HEK293 (cell line): ENCODE data around the gene SNORC.
A peak's percentile ranks its signal among the peaks of the same experiment; 100 is the strongest.
"Not testable (repeated sequence)": the region's sequence is repeated elsewhere in the genome, so short reads cannot be mapped to it uniquely, and the experiment has no call there.

Source experiments
- CTCF ChIA-PET: fragments of 350-600 bp; formaldehyde crosslinking; extraction: SDS; loops from one replicate; lab custom pipeline; 2021; ENCODE audit warnings: antibody characterized with exemption; lab: Yijun Ruan, JAX
- POLR2A ChIA-PET: fragments of 300-600 bp; formaldehyde crosslinking; extraction: SDS; loops from one replicate; lab custom pipeline; 2020; ENCODE audit warnings: antibody characterized with exemption, inconsistent platforms; lab: Yijun Ruan, JAX
- H3K27ac ChIP-seq: fragments of 200-500 bp; sonication (Bioruptor generic); 2 replicates; pipeline ENCODE4 v1.5.1; 2014; ENCODE audit warnings: low read depth, low read length, control low read depth, inconsistent platforms; ENCODE audit errors: extremely low read depth
- H3K36me3 ChIP-seq, 2 experiments: fragments of 200-500 bp in 1 of 2; sonication (Bioruptor generic) in 1 of 2; 1 replicate in 1 of 2; 2 replicates in 1 of 2; pipeline ENCODE4 v1.5.1; 2014 to 2017; ENCODE audit warnings: inconsistent platforms in 2 of 2, low read length in 2 of 2; ENCODE audit not compliant: control insufficient read depth in 2 of 2, insufficient read depth in 1 of 2
- H3K4me1 ChIP-seq: fragments of 200-500 bp; sonication (Bioruptor generic); 2 replicates; pipeline ENCODE4 v1.5.1; 2014; ENCODE audit warnings: mild to moderate bottlenecking, low read length, inconsistent platforms; ENCODE audit not compliant: control insufficient read depth, insufficient read depth
- H3K4me3 ChIP-seq: 2 replicates; pipeline ENCODE4 v1.5.1; 2011; ENCODE audit warnings: low read depth, mild to moderate bottlenecking, control low read depth, low read length, moderate library complexity
- H3K9me3 ChIP-seq: fragments of 200-500 bp; sonication (Bioruptor generic); 2 replicates; pipeline ENCODE4 v1.5.1; 2014; ENCODE audit warnings: low read depth, low read length, inconsistent platforms; ENCODE audit not compliant: control insufficient read depth, insufficient read depth
- FEZF1 ChIP-seq: fragments of 450-650 bp; formaldehyde crosslinking; IDR thresholded peaks from 2 replicates; pipeline ENCODE4 v1.5.1; 2016; ENCODE audit warnings: missing biosample characterization, missing genetic modification characterization
- MEIS1 ChIP-seq: sonication (generic); formaldehyde crosslinking; IDR thresholded peaks from 2 replicates; pipeline ENCODE4 v1.8.1; 2022; ENCODE audit warnings: missing genetic modification reagents, mild to moderate bottlenecking, borderline replicate concordance
- SCRT1 ChIP-seq: fragments of 450-650 bp; formaldehyde crosslinking; IDR thresholded peaks from 2 replicates; pipeline ENCODE4 v1.5.1; 2016; ENCODE audit warnings: missing biosample characterization, missing genetic modification characterization, borderline replicate concordance
- YY1 ChIP-seq: fragments of 450-650 bp; formaldehyde crosslinking; IDR thresholded peaks from 2 replicates; pipeline ENCODE4 v1.5.1; 2018; ENCODE audit warnings: missing biosample characterization, missing genetic modification characterization
- ZNF16 ChIP-seq: fragments of 450-650 bp; formaldehyde crosslinking; IDR thresholded peaks from 2 replicates; pipeline ENCODE4 v1.5.1; 2016; ENCODE audit warnings: low read depth, missing biosample characterization, missing genetic modification characterization
- ZNF175 ChIP-seq: fragments of 450-650 bp; formaldehyde crosslinking; IDR thresholded peaks from 2 replicates; pipeline ENCODE4 v1.5.1; 2016; ENCODE audit warnings: missing biosample characterization, missing genetic modification characterization
- ZNF221 ChIP-seq: fragments of 450-650 bp; formaldehyde crosslinking; IDR thresholded peaks from 2 replicates; pipeline ENCODE4 v1.5.1; 2017; ENCODE audit warnings: missing biosample characterization, missing genetic modification characterization, borderline replicate concordance
- ZNF362 ChIP-seq: fragments of 450-650 bp; formaldehyde crosslinking; IDR thresholded peaks from 2 replicates; pipeline ENCODE4 v1.5.1; 2016; ENCODE audit warnings: missing biosample characterization, missing genetic modification characterization
- ZNF571 ChIP-seq: fragments of 450-650 bp; formaldehyde crosslinking; IDR thresholded peaks from 2 replicates; pipeline ENCODE4 v1.5.0; 2017; ENCODE audit warnings: missing biosample characterization, missing genetic modification characterization
- ZNF580 ChIP-seq: fragments of 450-650 bp; formaldehyde crosslinking; IDR thresholded peaks from 2 replicates; pipeline ENCODE4 v1.5.1; 2016; ENCODE audit warnings: missing biosample characterization, missing genetic modification characterization
- ZNF664 ChIP-seq: fragments of 450-650 bp; formaldehyde crosslinking; IDR thresholded peaks from 2 replicates; pipeline ENCODE4 v1.5.1; 2016; ENCODE audit warnings: missing biosample characterization, missing genetic modification characterization
- ZSCAN5A ChIP-seq: fragments of 450-650 bp; formaldehyde crosslinking; IDR thresholded peaks from 2 replicates; pipeline ENCODE4 v1.5.1; 2016; ENCODE audit warnings: missing biosample characterization, missing genetic modification characterization
- TF ChIP-seq, protein P1 (sequence below): fragments of 450-650 bp; formaldehyde crosslinking; IDR thresholded peaks from 2 replicates; pipeline ENCODE4 v1.5.1; 2016; ENCODE audit warnings: missing biosample characterization, missing genetic modification characterization
- TF ChIP-seq, protein P2 (sequence below): fragments of 450-650 bp; formaldehyde crosslinking; IDR thresholded peaks from 2 replicates; pipeline ENCODE4 v1.5.1; 2016; ENCODE audit warnings: missing biosample characterization, missing genetic modification characterization
- TF ChIP-seq, protein P3 (sequence below): fragments of 450-650 bp; formaldehyde crosslinking; IDR thresholded peaks from 2 replicates; pipeline ENCODE4 v1.5.1; 2016; ENCODE audit warnings: missing biosample characterization, missing genetic modification characterization

SNORC gene

GRCh38 chr2:232906867-232907717 lies 37.0 kb downstream of the SNORC start:
- H3K4me1 ChIP-seq, H3K27ac ChIP-seq, H3K36me3 ChIP-seq, POLR2A ChIA-PET, CTCF ChIA-PET, H3K4me3 ChIP-seq, H3K9me3 ChIP-seq: not testable (repeated sequence)
- TF ChIP-seq, protein P1, sequence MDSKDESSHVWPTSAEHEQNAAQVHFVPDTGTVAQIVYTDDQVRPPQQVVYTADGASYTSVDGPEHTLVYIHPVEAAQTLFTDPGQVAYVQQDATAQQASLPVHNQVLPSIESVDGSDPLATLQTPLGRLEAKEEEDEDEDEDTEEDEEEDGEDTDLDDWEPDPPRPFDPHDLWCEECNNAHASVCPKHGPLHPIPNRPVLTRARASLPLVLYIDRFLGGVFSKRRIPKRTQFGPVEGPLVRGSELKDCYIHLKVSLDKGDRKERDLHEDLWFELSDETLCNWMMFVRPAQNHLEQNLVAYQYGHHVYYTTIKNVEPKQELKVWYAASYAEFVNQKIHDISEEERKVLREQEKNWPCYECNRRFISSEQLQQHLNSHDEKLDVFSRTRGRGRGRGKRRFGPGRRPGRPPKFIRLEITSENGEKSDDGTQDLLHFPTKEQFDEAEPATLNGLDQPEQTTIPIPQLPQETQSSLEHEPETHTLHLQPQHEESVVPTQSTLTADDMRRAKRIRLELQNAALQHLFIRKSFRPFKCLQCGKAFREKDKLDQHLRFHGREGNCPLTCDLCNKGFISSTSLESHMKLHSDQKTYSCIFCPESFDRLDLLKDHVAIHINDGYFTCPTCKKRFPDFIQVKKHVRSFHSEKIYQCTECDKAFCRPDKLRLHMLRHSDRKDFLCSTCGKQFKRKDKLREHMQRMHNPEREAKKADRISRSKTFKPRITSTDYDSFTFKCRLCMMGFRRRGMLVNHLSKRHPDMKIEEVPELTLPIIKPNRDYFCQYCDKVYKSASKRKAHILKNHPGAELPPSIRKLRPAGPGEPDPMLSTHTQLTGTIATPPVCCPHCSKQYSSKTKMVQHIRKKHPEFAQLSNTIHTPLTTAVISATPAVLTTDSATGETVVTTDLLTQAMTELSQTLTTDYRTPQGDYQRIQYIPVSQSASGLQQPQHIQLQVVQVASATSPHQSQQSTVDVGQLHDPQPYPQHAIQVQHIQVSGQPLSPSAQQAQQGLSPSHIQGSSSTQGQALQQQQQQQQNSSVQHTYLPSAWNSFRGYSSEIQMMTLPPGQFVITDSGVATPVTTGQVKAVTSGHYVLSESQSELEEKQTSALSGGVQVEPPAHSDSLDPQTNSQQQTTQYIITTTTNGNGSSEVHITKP (tag by site-specific recombination): peak; percentile 46
- peak; percentile 42; the same call in 1 of the 2 replicates for TF ChIP-seq FEZF1 (tag by site-specific recombination)
- peak; percentile 32; the same call in 1 of the 2 replicates for TF ChIP-seq ZNF362 (tag by site-specific recombination)

GRCh38 chr2:232907718-232908085 lies 37.6 kb downstream of the SNORC start:
- H3K27ac ChIP-seq, CTCF ChIA-PET, POLR2A ChIA-PET, H3K36me3 ChIP-seq, H3K9me3 ChIP-seq, H3K4me1 ChIP-seq, H3K4me3 ChIP-seq: not testable (repeated sequence)

GRCh38 chr2:232908695-232909094 lies 38.6 kb downstream of the SNORC start:
- H3K9me3 ChIP-seq: no peaks in the 10 kb centered on the region
- no peaks in the 10 kb centered on the region for H3K36me3 ChIP-seq
- H3K4me3 ChIP-seq: no peak overlapping the region
- ChIA-PET CTCF (interaction anchor here (0.7 kb wide), 1 partner anchor 298 kb away, joined by 3 read pairs; no protein-coding TSS in a partner anchor), POLR2A (no interaction called here)
- TF ChIP-seq ZNF571: no peak
- TF ChIP-seq ZNF664 (tag by site-specific recombination): no peak
- TF ChIP-seq, protein P2, sequence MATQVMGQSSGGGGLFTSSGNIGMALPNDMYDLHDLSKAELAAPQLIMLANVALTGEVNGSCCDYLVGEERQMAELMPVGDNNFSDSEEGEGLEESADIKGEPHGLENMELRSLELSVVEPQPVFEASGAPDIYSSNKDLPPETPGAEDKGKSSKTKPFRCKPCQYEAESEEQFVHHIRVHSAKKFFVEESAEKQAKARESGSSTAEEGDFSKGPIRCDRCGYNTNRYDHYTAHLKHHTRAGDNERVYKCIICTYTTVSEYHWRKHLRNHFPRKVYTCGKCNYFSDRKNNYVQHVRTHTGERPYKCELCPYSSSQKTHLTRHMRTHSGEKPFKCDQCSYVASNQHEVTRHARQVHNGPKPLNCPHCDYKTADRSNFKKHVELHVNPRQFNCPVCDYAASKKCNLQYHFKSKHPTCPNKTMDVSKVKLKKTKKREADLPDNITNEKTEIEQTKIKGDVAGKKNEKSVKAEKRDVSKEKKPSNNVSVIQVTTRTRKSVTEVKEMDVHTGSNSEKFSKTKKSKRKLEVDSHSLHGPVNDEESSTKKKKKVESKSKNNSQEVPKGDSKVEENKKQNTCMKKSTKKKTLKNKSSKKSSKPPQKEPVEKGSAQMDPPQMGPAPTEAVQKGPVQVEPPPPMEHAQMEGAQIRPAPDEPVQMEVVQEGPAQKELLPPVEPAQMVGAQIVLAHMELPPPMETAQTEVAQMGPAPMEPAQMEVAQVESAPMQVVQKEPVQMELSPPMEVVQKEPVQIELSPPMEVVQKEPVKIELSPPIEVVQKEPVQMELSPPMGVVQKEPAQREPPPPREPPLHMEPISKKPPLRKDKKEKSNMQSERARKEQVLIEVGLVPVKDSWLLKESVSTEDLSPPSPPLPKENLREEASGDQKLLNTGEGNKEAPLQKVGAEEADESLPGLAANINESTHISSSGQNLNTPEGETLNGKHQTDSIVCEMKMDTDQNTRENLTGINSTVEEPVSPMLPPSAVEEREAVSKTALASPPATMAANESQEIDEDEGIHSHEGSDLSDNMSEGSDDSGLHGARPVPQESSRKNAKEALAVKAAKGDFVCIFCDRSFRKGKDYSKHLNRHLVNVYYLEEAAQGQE: no peak
- no peak for TF ChIP-seq ZNF221 (tag by site-specific recombination)
- TF ChIP-seq YY1: no peak
- TF ChIP-seq MEIS1 (CRISPR knock-in tag): no peak
- no peak for TF ChIP-seq ZSCAN5A
- no peak for TF ChIP-seq SCRT1 (tag by site-specific recombination)
- no peak for TF ChIP-seq ZNF580 (tag by site-specific recombination)
- TF ChIP-seq ZNF175 (tag by site-specific recombination): no peak
- TF ChIP-seq, protein P3, sequence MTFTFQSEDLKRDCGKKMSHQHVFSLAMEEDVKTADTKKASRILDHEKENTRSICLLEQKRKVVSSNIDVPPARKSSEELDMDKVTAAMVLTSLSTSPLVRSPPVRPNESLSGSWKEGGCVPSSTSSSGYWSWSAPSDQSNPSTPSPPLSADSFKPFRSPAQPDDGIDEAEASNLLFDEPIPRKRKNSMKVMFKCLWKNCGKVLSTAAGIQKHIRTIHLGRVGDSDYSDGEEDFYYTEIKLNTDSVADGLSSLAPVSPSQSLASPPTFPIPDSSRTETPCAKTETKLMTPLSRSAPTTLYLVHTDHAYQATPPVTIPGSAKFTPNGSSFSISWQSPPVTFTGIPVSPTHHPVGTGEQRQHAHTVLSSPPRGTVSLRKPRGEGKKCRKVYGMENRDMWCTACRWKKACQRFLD (tag by site-specific recombination): no peak
- no peak for TF ChIP-seq ZNF16
- H3K27ac ChIP-seq: no peak overlapping the region
- H3K4me1 ChIP-seq: no peaks in the 10 kb centered on the region
